HG03521 (cell line): ENCODE results near the gene ATP7B.
A peak's percentile ranks its signal among the peaks of the same experiment; 100 is the strongest.

Source experiments
- ATAC-seq: cut with Tn5 transposase; IDR thresholded peaks from one replicate; pipeline ENCODE4 v1.9.1; 2021; ENCODE audit warnings: mild to moderate bottlenecking, moderate library complexity; ENCODE audit not compliant: unreplicated experiment

The ATP7B gene

DNA sequence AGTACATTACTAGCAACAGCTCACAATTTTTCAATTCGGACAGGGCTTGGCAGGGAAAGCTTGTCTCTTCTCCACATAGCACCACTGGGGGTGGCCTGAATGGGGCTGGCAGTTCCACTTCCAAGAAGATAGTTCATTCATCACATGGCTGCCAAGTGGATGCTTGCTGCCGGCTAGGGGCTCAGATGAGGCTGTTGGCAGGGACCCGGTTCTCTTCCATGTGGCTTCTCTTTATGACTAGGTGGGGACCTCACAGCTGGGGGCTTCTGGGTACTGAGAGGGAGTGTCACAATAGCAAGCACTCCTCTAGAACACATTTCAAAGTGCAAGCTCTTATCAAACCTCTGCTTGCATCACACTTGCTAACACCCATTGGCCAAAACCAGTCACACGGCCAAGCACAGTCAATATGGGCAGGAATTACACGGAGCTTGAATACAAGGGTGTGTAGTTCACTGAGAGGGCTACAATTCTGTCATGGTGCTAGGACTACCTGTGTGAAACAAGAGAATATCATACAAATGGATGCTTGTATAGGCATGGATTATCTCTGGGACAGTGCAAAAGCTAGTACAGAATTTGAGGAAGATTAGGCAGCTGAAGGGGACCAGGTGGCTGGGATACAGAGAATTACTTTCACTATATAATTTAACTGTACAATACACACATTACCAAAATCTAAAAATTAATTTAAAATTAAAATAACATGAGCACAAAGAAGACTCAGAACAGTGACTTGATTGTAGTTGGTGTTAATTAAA is 32.3 kb downstream of the ATP7B start:
- no peak for ATAC-seq

- ATAC-seq: no peak
Observed at GRCh38 chr13:51977625-51978024, 33.6 kb downstream of the ATP7B start.

- ATAC-seq: no peak
Observed at GRCh38 chr13:51976890-51977289, 34.4 kb downstream of the ATP7B start.

GRCh38 chr13:51976423-51976822 is 34.8 kb downstream of the ATP7B start:
- ATAC-seq: no peak

GRCh38 chr13:51974482-51974881 is 36.8 kb downstream of the ATP7B start:
- ATAC-seq: no peak

DNA sequence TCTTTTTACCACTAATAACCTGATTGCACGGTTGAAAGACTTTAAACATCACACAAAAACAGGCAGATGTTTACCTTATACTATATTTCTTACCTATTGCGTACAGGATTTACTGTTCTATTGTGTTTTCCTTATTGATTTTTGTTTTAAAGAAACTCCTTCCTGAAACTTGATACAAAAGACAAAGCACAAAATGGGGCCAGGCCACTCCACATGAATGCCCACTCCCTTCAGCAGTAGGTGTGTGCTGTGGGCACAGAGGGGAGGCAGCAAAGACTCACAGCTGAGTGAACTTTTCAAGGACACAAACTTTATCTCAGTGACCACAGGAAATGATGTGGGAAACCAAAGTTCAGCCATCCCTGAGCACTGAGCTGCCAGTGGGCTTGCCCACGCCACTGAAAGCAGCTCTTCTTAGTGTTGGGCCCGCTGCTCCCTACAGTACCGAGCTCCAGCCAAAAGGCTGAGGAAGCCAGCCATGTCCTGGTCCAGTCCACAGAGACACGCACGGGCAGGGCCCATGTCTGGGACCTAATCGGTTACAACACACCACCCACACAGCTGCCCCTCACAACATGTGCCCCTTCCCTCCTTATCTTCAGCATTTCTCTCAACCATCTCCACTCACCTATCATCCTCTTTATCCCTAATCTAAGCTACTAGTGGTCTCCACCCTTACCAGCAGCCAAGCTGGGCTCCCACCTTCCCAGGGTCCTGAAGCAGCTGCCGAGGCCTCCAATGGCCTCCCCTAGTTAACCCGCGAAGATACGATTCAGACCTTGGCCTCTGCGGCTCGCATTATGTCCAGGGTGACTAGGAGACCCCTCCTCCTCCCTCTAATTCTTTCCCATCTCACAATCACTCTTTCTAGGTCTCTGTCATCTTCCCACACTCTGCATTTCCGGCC is 39.5 kb downstream of the ATP7B start:
- no peak for ATAC-seq

- ATAC-seq: no peak
Observed at GRCh38 chr13:51970349-51970748, 40.9 kb downstream of the ATP7B start.

DNA sequence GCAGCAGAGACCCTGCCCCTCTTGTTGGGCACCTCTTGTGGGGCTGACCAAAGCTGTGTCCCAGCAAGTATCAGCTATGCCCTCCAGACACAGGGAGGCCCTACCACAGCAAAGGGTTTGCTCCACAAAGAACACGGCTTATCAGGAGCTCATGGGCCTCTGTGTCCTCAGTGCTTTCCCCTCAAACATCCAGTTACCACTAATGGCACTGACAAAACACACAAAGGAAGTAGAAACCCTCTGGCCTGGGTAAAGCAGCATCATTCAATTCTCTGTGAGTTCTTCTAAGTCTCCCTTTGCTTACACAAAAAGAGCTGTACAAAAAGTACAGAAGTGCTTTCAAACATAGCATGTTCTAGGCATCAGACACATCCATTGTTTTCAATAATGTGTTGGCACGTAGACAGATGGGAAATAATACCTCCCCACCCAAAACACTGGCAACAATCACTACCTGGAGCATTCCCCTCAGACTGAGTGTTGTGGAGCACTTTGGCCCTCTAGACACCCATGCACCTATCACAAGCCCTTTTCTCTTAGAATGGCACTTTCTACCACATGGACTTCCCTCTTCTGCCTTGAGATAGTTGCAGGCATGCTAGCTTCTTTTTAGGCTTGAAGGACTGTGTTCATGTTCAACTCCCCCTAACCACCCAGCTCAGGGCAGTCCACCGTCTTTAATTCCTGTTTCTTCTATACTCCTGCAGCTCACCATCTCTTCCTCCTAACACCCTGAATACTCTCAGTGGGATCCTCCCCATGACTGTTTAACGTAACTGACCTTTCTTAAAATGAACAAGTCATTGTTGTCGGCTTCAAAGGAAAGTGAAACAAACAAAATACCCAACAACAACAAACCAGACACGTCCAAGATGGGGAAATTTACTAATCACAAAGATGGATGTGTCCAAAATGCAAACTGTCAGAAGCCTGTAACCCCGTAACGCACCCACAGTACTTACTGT is 43.5 kb downstream of the ATP7B start:
- ATAC-seq: no peak

DNA sequence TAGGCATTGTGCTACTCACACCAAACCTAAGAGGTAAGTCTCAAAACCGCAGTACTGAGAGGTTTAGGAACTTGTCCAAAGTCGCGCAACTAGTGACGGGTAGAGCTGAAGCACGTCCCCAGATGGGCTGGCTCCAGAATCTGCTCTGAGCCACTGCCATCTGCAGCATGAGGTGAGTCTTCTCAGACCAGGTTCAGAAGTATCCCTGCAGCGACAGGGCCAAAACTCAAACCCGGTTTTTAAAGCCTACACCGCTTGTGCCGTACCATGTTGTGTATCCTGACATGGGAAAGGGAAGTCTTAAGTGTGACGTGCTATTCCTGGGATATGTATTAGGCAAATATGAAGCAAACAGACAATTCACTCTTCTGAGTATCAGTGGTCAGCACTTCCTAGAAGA is 45.1 kb downstream of the ATP7B start:
- ATAC-seq: no peak

DNA sequence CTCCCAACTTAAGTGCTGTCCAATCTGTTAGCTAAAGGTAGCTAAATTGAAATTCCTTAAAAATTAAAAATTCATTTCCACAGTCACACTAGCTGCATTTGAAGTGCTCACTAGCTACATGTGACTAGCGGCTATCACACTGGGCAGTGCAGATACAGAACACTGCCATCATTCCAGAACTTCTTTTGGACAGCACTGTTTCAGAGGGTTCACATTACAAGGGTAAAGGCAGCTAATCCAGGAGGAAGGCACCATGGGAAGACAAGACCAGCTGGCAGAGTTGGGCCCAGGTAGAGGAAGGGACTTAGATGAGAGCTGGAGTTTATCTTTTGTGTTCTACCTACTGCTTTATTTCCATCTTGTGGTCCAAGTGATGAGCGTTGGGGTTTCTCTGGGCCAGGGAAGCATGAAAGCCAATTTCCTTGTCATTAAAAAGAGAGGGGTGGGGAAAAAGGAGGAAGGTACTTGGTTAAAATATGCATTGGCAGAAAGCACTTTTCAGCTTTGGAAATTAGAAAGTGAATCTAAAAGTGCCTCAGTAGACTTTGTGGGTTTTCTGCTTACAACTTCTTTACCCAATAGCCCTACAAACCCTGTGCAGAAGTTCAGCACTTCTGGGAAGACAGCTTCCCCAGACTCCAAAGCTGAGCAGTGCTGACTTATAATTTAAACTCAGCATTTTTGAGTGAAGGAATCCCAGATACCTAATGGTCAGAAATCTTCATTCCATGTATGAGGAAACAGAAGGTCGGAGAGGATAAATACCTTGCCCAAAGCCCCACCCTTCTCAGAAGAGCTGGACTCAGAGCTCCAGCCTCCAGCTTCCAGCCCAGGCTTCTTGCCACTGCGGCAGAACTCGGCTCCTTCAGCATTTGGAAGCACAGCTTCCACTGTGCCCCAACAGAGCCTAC is 49.5 kb downstream of the ATP7B start:
- ATAC-seq: no peak

DNA sequence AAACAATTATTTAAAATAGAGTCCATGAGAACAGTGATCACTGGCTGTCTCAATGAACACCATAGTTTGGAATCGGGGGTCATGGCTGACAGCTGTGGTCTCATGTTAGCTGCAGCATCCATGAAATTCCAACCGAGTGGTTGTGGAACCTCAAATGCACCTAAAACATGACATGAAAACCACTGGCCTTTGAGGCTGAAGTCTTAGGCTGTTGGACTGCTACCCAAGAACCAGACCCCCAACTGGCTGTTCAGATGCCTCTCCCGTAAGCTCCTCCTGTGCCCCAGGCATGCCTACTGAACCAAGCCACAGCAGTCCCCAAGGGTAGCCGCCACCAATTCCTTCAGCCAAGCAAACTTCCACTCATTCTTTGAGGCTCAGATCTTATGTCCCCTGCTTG is 50.5 kb downstream of the ATP7B start:
- ATAC-seq: no peak

DNA sequence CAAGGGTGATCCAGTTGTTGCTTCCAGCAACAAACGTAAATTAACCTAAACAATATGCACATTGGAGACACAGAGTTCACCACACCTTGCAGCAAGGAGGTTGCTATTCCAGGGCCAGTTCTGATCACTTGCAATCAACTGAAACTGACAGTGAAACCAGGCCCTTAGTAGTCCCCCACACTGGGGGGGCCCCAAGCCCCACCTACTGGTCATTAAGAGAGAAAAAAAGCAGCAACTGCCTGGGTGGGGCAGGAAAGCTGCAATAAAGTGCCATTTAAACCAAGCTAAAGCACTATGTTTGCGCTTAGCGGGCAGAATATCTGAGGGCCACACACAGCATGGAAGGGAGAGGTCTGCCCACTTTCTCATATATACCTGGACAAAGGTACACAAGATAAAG is 51.5 kb downstream of the ATP7B start:
- ATAC-seq: peak; percentile 85

DNA sequence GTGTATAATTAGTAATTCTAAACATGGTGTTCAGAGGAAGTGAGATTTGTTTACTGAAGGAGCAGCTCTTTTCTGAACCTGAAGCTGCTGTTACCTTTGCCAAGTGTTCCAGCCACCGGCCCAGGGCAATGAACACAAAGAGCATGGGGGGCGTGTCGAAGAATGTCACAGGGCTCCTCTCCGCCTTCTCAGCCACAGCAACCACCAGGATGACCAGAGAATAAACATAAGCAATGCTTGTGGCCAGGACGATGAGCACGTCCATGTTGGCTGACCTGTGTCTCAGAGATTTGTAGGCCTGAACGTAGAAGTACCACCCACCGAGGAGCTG is 53.1 kb downstream of the ATP7B start:
- ATAC-seq: no peak

GRCh38 chr13:51957377-51958216 is 53.7 kb downstream of the ATP7B start:
- ATAC-seq: no peak

- no peak for ATAC-seq
Observed at GRCh38 chr13:51956717-51957116, 54.5 kb downstream of the ATP7B start.

- no peak for ATAC-seq
Observed at GRCh38 chr13:51955816-51956603, 55.2 kb downstream of the ATP7B start.

DNA sequence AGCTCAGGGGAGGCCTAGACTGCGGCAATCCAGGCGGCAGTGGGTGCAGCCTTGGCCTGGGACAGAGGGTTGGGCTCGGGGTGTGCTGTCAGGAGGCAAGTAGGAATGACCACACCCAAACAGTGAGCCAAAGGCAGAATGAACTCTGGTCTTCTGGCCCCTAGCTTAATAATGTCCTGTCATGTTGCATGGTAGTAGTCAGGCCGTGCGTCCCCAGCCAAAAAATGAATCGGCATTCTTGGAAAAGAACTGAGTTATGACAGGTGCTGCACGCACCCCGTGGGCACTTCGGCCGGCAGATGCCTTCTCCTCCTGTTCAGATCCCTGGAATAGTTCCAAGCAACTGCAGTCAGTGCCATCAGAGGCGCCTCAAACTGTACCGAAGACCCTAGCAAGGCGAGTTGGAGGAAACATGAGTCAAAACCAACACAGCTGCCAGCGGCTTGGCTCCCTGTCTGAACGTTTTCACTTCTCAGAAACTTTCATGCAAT is 55.9 kb downstream of the ATP7B start:
- no peak for ATAC-seq
